Ovary (tissue), 1 donor: Measurements from ENCODE around the gene MTMR8.

Experiments
- EP300 ChIP-seq: sonication (generic); formaldehyde crosslinking; IDR thresholded peaks from one replicate; pipeline ENCODE4 v1.6.1; 2017; ENCODE audit warnings: antibody characterized with exemption
- POLR2A ChIP-seq: fragments of 450-650 bp; IDR thresholded peaks from one replicate; pipeline ENCODE4 v1.6.1; 2017; ENCODE audit warnings: antibody characterized with exemption, mild to moderate bottlenecking, moderate library complexity

GRCh38 chrX:64437665-64438064 is 42.4 kb upstream of the MTMR8 start:
- TF ChIP-seq POLR2A, result no peak
- TF ChIP-seq EP300, result no peak
